ENCODE data around the gene DKK2. TPM values are rescaled to one million over a fixed set of nuclear protein-coding genes. Genes with fewer than 3 reads are reported as not detected.

Gene DKK2
- total and polyA plus RNA-seq, 2 of the 13 experiments (the other 11 are each of a cell fraction or from before 2014, with no cell fraction given): not detected

- no peaks in the 10 kb centered on the region for H3K36me3 ChIP-seq (replicated peaks in 1 of 2; ENCODE audit: control insufficient read depth in 1 of 2, insufficient read depth in 2 of 2, low read length in 2 of 2)
- H3K4me2 ChIP-seq (ENCODE audit: low read depth, low read length): no peak overlapping the region
- no peak overlapping the region for H2AFZ ChIP-seq (ENCODE audit: low read length)
- no peak for ATAC-seq
- POLR2A ChIA-PET: no interaction called here
- DNase-seq (ENCODE audit: low spot score): no peak
- no peak overlapping the region for H3K9ac ChIP-seq (ENCODE audit: insufficient read depth, low read depth, low read length)
- in situ Hi-C loops (cut with HindIII; ENCODE audit: extremely low pct_ligation_motif_present, low pct_unique_long_range_greater_than_20kb) (no loop called here), intact Hi-C loops (cut with micrococcal nuclease; ENCODE audit: unreplicated experiment) (no loop called here)
- no peak overlapping the region for H3K4me3 ChIP-seq (replicated peaks in 1 of 3; ENCODE audit: insufficient read depth in 1 of 3, low read depth in 2 of 3, low read length in 3 of 3)
- 18% methylated on average over 2 of the region's 2 CpGs for WGBS (ENCODE audit: low lambda C conversion rate)
- no peaks in the 10 kb centered on the region for H3K79me2 ChIP-seq (ENCODE audit: insufficient read depth, low read length)
- H4K20me1 ChIP-seq (ENCODE audit: insufficient read depth, low read length): no peaks in the 10 kb centered on the region
- TF ChIP-seq, protein P1, sequence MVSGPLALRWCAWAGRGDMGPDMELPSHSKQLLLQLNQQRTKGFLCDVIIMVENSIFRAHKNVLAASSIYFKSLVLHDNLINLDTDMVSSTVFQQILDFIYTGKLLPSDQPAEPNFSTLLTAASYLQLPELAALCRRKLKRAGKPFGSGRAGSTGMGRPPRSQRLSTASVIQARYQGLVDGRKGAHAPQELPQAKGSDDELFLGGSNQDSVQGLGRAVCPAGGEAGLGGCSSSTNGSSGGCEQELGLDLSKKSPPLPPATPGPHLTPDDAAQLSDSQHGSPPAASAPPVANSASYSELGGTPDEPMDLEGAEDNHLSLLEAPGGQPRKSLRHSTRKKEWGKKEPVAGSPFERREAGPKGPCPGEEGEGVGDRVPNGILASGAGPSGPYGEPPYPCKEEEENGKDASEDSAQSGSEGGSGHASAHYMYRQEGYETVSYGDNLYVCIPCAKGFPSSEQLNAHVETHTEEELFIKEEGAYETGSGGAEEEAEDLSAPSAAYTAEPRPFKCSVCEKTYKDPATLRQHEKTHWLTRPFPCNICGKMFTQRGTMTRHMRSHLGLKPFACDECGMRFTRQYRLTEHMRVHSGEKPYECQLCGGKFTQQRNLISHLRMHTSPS (CRISPR knock-in tag; IDR thresholded peaks at IDR 0.05; ENCODE audit: low read depth): no peak
- no peak for TF ChIP-seq CHD4 (IDR thresholded peaks at IDR 0.05; ENCODE audit: borderline replicate concordance, low read length)
- TF ChIP-seq FOXJ3 (CRISPR knock-in tag; IDR thresholded peaks at IDR 0.05; ENCODE audit: borderline replicate concordance): no peak
- TF ChIP-seq ZNF382 (CRISPR knock-in tag; IDR thresholded peaks at IDR 0.05; ENCODE audit: borderline replicate concordance): no peak
- no peak for TF ChIP-seq NAIF1 (CRISPR knock-in tag; IDR thresholded peaks at IDR 0.05; ENCODE audit: borderline replicate concordance)
- TF ChIP-seq MXI1 (IDR thresholded peaks at IDR 0.05; ENCODE audit: borderline replicate concordance, low read depth, low read length): no peak
- no peak for TF ChIP-seq LCORL (IDR thresholded peaks at IDR 0.05)
- no peak for TF ChIP-seq LCORL (CRISPR knock-in tag; IDR thresholded peaks at IDR 0.05)
- no peaks in the 10 kb centered on the region for H3K9me3 ChIP-seq (ENCODE audit: low read length)
- no peaks in the 10 kb centered on the region; a peak in 1 of 5 replicates for H3K27me3 ChIP-seq (ENCODE audit: control insufficient read depth in 1 of 2, insufficient read depth in 2 of 2, low read length in 2 of 2)
- CTCF ChIA-PET (ENCODE audit: low intra/inter-chr PET ratio, low total read pairs): no interaction called here
- no TSS peak for BruUV-seq (replicated peaks)
- no peak overlapping the region for H3K27ac ChIP-seq (ENCODE audit: extremely low read length, insufficient read depth, low read length)
- no peak for FAIRE-seq
- no peaks in the 10 kb centered on the region for H3K4me1 ChIP-seq (ENCODE audit: insufficient read depth, low read length)
Observed at GRCh38 chr4:106987311-106987710, 48.8 kb downstream of the DKK2 start.

DNA sequence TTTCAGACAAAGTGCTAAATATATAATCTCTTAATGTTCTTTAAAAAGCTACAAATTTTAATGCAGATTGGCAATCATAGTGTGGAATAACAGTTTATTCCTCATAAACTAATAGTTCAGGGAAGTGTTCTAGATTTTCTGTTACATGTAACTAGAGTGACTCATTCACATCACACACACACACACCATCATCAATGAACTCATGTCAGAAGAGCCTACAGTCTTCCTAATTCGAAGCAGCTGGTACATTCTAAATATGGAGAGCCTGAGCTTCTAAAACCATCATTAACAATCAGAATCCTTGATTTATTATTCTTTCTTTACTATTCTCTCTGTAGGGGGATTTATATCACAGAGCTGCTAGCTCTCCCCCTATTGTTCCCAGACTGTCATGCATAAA, 49.6 kb downstream of the DKK2 start:
- 0% methylated on average over 1 of the region's 1 CpG for WGBS (ENCODE audit: low lambda C conversion rate)
- Histone ChIP-seq H3K27me3 (ENCODE audit: control insufficient read depth in 1 of 2, insufficient read depth in 2 of 2, low read length in 2 of 2) (no peaks in the 10 kb centered on the region; a peak in 1 of 5 replicates), H3K4me1 (ENCODE audit: insufficient read depth, low read length) (no peaks in the 10 kb centered on the region), H3K9ac (ENCODE audit: insufficient read depth, low read depth, low read length) (no peak overlapping the region), H3K4me3 (replicated peaks in 1 of 3; ENCODE audit: insufficient read depth in 1 of 3, low read depth in 2 of 3, low read length in 3 of 3) (no peak overlapping the region), H3K9me3 (ENCODE audit: low read length) (no peaks in the 10 kb centered on the region), H3K4me2 (ENCODE audit: low read depth, low read length) (no peak overlapping the region), H4K20me1 (ENCODE audit: insufficient read depth, low read length) (no peaks in the 10 kb centered on the region), H2AFZ (ENCODE audit: low read length) (no peak overlapping the region), H3K27ac (ENCODE audit: extremely low read length, insufficient read depth, low read length) (no peak overlapping the region), H3K36me3 (replicated peaks in 1 of 2; ENCODE audit: control insufficient read depth in 1 of 2, insufficient read depth in 2 of 2, low read length in 2 of 2) (no peaks in the 10 kb centered on the region), H3K79me2 (ENCODE audit: insufficient read depth, low read length) (no peaks in the 10 kb centered on the region)
- POLR2A ChIA-PET: no interaction called here
- CTCF ChIA-PET (ENCODE audit: low intra/inter-chr PET ratio, low total read pairs): no interaction called here
- intact Hi-C loops (cut with micrococcal nuclease; ENCODE audit: unreplicated experiment): no loop called here
- in situ Hi-C loops (cut with HindIII; ENCODE audit: extremely low pct_ligation_motif_present, low pct_unique_long_range_greater_than_20kb): no loop called here
- FAIRE-seq (no peak), DNase-seq (ENCODE audit: low spot score) (no peak), ATAC-seq (no peak)
- BruUV-seq (replicated peaks): no TSS peak
- TF ChIP-seq E2F5 (CRISPR knock-in tag; conservative IDR thresholded peaks at IDR 0.05): no peak
- TF ChIP-seq, protein P2, sequence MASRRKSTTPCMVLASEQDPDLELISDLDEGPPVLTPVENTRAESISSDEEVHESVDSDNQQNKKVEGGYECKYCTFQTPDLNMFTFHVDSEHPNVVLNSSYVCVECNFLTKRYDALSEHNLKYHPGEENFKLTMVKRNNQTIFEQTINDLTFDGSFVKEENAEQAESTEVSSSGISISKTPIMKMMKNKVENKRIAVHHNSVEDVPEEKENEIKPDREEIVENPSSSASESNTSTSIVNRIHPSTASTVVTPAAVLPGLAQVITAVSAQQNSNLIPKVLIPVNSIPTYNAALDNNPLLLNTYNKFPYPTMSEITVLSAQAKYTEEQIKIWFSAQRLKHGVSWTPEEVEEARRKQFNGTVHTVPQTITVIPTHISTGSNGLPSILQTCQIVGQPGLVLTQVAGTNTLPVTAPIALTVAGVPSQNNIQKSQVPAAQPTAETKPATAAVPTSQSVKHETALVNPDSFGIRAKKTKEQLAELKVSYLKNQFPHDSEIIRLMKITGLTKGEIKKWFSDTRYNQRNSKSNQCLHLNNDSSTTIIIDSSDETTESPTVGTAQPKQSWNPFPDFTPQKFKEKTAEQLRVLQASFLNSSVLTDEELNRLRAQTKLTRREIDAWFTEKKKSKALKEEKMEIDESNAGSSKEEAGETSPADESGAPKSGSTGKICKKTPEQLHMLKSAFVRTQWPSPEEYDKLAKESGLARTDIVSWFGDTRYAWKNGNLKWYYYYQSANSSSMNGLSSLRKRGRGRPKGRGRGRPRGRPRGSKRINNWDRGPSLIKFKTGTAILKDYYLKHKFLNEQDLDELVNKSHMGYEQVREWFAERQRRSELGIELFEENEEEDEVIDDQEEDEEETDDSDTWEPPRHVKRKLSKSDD (CRISPR knock-in tag; IDR thresholded peaks at IDR 0.05; ENCODE audit: low read depth): no peak
- no peak for TF ChIP-seq MED8 (CRISPR knock-in tag; IDR thresholded peaks at IDR 0.05; ENCODE audit: insufficient replicate concordance)
- no peak for TF ChIP-seq SETDB1 (CRISPR knock-in tag; IDR thresholded peaks at IDR 0.05; ENCODE audit: borderline replicate concordance)
- no peak for TF ChIP-seq ZNF124 (CRISPR knock-in tag; IDR thresholded peaks at IDR 0.05)
- no peak for TF ChIP-seq ZNF674 (CRISPR knock-in tag; IDR thresholded peaks at IDR 0.05; ENCODE audit: low read depth)
- no peak for TF ChIP-seq ZNF577 (CRISPR knock-in tag; IDR thresholded peaks at IDR 0.05; ENCODE audit: borderline replicate concordance, low read depth)
